HG03565 (cell line): ENCODE results near the gene KCNAB1.

Experiments
- ATAC-seq: cut with Tn5 transposase; IDR thresholded peaks from one replicate; pipeline ENCODE4 v1.9.1; 2021; ENCODE audit warnings: mild to moderate bottlenecking, moderate library complexity; ENCODE audit not compliant: unreplicated experiment

Gene KCNAB1

DNA sequence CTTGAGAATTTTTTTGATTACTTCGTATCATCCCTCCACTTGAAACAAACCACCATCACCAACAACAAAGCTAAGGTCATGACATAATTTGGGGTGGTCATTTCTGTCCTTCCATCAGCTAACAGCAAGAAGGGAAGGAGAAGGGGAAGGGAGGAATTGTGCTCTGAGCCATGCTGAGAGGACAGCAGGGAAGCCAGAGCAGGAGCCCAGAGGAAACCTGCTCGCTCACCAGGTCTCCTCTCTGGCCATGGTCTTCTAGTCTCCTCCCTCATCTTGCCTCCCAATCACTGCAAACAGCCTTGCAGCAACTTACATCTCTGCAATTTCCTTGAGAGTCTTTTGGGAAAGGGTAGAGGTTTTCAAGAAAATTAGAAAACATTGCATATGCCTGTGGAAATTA lies 237.9 kb downstream of the KCNAB1 start:
- no peak for ATAC-seq

DNA sequence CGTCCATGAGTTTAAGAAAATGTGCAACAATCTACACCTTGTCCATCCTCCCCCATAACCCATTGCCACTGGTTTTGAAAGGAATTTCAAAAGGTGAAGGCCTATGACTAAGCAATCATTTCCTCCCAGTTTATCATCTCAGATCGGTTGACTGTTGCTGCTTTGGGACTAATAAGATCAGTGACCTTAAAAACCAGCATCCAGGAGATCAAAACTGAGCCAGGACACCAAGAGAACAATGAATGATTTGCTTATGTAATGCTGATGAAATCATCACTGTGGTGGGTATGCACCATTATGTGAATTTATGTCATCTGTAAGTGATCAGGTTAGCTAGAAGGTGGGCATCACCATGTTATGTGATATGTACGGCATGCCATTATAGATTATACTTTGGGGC lies 239.0 kb downstream of the KCNAB1 start:
- no peak for ATAC-seq

- no peak for ATAC-seq
Observed at GRCh38 chr3:156360083-156360482, 239.7 kb downstream of the KCNAB1 start.

DNA sequence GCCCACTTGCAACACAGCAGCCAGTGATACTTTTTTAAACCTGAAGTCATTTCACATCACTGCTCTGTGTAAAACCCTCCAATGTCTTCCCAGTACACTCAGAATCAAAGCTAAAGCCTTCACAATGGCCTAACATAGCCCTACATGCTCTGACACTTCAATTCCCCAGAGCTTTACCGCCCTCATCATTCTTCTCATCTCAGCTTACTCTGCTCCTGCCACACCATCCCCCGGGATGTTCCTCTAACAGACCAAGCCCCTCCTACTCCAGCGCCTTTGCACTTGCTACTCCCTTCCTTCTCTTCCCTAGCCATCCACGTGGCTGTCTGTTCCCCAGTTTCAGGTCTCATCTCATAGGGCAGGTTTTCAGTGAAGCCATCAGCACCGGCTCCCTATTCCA lies 240.6 kb downstream of the KCNAB1 start:
- ATAC-seq: no peak

- no peak for ATAC-seq
Observed at GRCh38 chr3:156366559-156366958, 246.2 kb downstream of the KCNAB1 start.

- ATAC-seq: peak; percentile 70
Observed at GRCh38 chr3:156368189-156368588, 247.8 kb downstream of the KCNAB1 start.

DNA sequence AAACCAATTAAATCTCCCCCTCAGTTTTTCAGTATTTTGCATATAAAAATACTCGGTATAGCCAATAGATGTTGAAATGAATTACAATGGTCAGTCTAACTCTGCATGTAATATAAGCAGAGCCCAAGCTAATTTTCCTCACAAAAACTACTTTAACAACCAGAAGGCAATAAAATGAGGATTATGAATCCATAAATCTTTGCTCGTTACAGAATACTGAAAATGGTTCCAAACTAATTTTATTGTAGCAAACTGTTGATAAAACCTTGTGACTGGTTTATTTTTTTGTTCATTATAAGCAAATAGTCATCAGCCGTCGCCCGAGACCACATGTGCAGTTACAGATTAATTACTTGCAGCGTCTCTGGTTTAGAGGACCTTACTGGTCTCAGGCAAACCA lies 251.3 kb downstream of the KCNAB1 start:
- ATAC-seq: no peak

GRCh38 chr3:156373095-156373494 lies 252.7 kb downstream of the KCNAB1 start:
- ATAC-seq: no peak

GRCh38 chr3:156373654-156374053 lies 253.3 kb downstream of the KCNAB1 start:
- ATAC-seq: no peak

GRCh38 chr3:156376199-156376598 lies 255.8 kb downstream of the KCNAB1 start:
- no peak for ATAC-seq

GRCh38 chr3:156377266-156377665 lies 256.9 kb downstream of the KCNAB1 start:
- ATAC-seq: no peak

- ATAC-seq: no peak
Observed at GRCh38 chr3:156377718-156378117, 257.3 kb downstream of the KCNAB1 start.

DNA sequence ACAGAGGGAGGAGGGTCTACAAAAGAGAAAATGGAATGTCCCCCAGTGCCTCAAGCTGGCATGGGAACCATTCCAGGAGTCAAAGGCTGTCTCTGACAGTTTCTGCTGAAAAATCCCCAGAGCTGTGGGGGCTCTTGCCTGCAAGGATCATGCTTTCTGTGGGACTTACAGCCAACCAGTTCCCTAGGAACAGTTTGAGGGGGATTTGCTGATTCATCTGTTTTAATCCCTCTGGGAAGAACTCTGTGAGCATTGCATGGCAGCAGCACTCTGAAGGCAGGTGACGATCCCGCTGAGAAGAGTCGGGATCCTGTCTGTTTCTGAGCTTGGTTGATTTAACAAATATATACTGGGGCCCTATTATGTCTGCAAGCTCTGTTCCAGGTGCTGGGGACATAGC lies 258.5 kb downstream of the KCNAB1 start:
- ATAC-seq: no peak

DNA sequence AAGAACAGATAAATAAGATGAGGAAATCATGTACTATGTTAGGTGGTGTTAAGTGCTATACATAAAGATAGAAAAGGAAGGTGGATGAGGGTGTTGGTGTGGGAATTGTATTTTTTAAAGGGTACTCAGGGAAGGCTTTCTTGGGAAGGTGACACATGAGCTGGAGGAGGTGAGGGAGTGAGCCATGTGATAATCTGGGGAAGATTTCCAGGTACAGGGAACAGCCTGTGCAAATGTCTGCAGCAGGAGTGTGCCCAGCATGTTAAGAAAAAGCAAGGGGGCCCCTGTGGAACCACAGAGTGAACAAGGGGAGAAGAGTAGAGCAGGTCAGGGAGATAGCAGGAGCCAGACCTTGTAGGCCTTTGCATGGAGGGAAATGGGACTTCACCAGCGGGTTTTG lies 258.9 kb downstream of the KCNAB1 start:
- no peak for ATAC-seq

DNA sequence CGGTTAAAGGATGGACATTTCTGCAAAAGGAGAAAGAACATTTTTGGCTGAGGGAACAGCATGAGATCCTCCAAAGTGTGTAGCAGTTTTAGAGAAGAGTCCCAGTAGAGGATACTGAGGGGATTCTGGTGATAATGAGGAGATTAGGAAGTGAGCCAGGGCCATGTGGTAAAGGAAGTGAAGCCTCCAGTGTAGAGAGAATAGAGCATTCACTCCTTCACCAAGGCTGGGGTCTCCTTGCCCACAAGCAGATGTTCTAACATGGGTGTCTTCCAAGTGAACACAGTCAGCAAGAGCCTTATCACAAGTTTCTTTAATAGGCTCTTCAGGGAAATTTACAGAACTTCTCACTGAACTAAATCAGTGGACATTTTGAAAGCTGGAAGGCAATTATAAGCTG lies 260.9 kb downstream of the KCNAB1 start:
- no peak for ATAC-seq

GRCh38 chr3:156382458-156383346 lies 262.3 kb downstream of the KCNAB1 start:
- peak; percentile 79 for ATAC-seq

- ATAC-seq: no peak
Observed at GRCh38 chr3:156383441-156384025, 263.2 kb downstream of the KCNAB1 start.

DNA sequence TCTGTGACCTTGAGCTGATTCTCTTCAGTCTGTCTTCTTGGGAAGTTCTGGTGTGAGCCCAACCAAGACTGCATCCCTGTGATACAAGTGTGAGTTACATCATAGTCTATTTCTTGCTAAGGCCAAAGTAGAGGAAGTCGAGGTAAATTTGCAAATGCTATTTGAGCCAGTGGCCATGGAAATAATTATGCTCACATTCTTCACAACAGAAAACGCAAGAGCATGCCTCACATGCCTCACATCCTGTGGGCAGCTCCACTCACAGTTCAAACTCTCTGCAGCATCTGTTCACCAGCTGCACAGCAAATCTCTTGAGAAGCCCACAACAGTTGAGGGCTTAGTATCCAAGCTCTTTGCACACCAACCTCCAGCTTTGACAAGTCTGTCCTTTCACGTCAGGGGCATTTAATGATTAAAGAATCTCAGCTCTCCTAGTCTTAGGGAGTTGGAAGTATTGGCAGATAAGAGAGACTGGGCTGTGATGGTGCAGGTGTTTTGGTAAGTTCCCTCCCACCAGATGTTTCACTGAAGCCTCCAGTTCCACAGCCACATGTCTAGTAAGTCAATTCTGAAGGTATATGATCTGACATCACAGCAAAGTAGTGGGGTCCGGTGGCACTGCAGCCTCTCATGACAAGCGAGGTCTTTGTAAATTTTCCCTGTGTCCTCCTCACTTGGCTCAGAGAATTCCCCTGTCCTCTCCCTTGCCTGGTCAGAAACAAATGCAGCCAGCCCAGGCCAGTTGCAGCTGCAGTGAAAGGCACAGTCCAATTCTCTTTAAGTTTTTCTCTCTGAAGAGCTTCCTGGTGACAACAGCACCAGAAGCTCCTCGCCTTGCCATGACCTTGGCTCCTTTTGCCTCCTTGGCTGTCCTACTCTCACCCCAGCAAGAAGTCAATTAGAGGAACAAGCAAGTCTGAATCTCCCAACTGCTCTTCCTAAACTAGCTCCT lies 268.4 kb downstream of the KCNAB1 start:
- no peak for ATAC-seq

- ATAC-seq: no peak
Observed at GRCh38 chr3:156389449-156389950, 269.1 kb downstream of the KCNAB1 start.

GRCh38 chr3:156390846-156391245 lies 270.5 kb downstream of the KCNAB1 start:
- no peak for ATAC-seq
